NCI-H1105 (cell line): ENCODE results near the gene JPH3.

ENCODE experiments used
- DNase-seq: peaks from one replicate; lab custom pipeline; 2025; lab: John Stamatoyannopoulos, UW

The JPH3 gene

DNA sequence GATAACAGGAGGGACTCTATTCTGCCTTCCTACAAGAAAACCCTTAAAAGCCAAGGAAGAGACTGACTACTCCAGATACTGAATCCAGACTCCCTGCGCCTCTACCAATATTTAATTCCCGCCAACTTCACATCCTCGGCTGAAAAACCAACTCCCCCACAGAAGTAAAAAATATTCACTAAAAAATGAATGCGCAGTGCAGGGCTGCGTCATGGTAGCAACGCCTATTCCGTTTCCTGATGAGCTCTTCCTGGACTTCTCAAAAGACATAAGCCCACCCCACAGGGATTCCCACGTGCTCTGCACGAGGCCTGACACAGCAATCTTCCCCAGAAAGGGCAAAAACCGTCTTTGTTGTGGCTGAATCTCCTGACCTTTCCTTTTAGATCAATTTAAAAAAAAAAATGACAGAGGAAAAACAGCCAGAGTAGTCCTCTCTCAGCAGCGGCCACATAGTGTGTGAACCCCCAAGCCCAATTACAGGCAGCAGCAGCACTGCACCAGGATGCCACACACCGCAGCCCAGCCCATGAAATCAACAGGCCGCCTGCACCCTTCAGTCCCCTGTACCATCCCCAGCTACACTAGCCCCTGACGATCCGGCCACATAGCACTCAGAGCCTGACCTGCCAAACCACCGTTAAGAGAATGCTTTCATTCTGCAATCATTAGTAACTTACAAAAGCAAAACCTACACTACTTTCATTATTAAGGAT lies 139.6 kb downstream of the JPH3 start:
- no peak for DNase-seq

DNA sequence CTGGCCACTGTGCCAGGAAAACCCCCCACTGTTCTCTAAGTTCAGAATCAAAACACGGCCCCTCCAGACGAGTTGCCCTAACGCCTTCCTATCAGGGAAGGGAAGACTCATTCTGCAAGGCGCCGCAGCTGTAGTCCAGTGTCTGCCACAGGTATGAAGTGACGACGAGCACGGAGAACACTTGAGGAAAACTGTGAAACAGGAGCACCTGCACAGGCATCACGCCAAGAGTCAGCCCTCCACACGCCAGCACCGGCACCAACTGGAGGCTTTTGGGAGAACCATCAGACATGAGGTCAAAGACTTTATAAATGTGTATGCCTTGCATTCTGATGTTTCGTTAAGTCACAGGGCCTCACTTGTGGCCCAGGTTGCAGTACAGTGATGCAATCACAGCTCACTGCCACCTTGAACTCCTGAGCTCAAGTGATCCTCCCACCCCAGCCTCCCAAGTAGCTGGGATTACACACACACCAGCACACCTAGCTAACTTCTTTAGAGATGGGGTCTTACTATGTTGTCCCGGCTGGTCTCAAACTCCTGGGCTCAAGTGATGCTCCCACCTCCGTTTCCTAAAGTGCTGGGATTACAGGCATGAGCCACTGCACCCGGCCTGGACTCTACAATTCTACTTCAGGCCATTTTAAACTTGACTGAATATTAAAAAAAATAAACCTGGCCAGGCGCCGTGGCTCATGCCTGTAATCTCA lies 140.6 kb downstream of the JPH3 start:
- no peak for DNase-seq

DNA sequence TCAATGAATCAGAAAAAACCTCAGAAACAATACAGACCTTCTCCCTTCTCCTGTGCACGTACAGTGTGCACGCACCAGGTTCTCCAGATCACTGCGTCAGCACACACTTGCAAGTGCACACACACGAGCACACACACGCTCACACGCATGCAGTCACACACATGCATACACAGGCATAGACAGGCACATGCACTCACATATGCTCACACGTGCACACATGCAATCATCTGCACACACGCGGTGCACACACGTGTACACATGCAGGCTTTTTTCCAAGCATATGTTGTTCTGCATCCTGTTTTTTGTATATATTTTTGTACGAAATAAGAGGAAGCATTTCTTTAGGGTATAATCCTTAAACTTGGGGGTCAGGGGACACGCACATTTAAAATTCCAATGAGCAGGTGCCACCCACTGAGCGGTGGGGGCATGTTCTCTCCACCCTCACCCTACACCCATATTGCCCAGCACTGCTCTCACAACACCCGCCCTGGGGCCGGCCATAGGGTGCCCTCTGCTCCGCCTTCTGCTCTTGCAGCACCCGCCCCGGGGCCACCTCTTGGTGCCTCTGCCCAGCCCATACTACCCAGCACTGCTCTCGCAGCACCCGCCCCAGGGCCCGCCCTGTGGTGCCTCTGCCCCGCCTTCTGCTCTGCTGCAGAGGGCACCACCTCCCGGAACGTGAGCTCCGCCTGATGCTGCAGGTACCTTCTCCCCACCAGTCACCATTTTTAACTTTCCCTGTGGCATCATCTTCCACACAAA lies 142.6 kb downstream of the JPH3 start:
- no peak for DNase-seq

DNA sequence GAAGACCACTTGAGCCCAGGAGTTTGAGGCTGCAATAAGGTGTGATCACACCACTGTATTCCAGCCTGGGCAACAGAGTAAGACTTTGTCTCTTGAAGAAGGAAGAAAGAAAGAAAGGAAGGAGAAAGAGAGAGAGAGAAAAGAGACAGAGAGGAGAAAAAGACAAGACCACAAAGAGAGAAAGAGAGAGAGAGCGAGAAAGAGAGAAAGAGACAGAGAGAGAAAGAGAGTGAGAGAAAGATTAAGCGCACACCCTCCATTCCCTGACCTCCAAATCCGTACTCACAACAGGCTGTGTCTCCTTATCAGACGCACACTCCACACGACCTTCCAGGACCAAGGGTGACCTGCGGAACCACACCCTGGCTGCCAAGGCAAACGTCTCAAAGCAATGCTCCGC lies 143.9 kb downstream of the JPH3 start:
- DNase-seq: no peak
